HG03442 (cell line): Measurements from ENCODE around the gene EFEMP1.

Experiments used
- ATAC-seq: cut with Tn5 transposase; IDR thresholded peaks from one replicate; pipeline ENCODE4 v1.9.1; 2021; ENCODE audit warnings: mild to moderate bottlenecking, moderate library complexity; ENCODE audit not compliant: unreplicated experiment

EFEMP1 gene

GRCh38 chr2:55923091-55923981 lies at the start of gene EFEMP1:
TSS of gene EFEMP1 (minus strand) at chr2:55923782. CDS start at chr2:55922440, 1,342 bp downstream.
- peak; percentile 56 for ATAC-seq

GRCh38 chr2:55970500-55970899 lies 46.9 kb upstream of the EFEMP1 start:
- ATAC-seq, result no peak

GRCh38 chr2:55968941-55969340 lies 45.4 kb upstream of the EFEMP1 start:
- ATAC-seq, result no peak

- ATAC-seq, result no peak
Measured at GRCh38 chr2:55966401-55967118, 43.0 kb upstream of the EFEMP1 start.

- ATAC-seq, result no peak
Measured at GRCh38 chr2:55965966-55966365, 42.4 kb upstream of the EFEMP1 start.

- no peak for ATAC-seq
Measured at GRCh38 chr2:55965276-55965675, 41.7 kb upstream of the EFEMP1 start.

- ATAC-seq, result no peak
Measured at GRCh38 chr2:55962915-55963314, 39.3 kb upstream of the EFEMP1 start.

- ATAC-seq, result peak; percentile 45
Measured at GRCh38 chr2:55961318-55961911, 37.8 kb upstream of the EFEMP1 start.

- ATAC-seq, result no peak
Measured at GRCh38 chr2:55958756-55959155, 35.2 kb upstream of the EFEMP1 start.

GRCh38 chr2:55957142-55957541 lies 33.6 kb upstream of the EFEMP1 start:
- no peak for ATAC-seq

GRCh38 chr2:55954306-55955035 lies 30.9 kb upstream of the EFEMP1 start:
- no peak for ATAC-seq

GRCh38 chr2:55952415-55952814 lies 28.8 kb upstream of the EFEMP1 start:
- no peak for ATAC-seq

GRCh38 chr2:55951533-55951932 lies 28.0 kb upstream of the EFEMP1 start:
- no peak for ATAC-seq

- no peak for ATAC-seq
Measured at GRCh38 chr2:55949613-55950012, 26.0 kb upstream of the EFEMP1 start.

- no peak for ATAC-seq
Measured at GRCh38 chr2:55949211-55949610, 25.6 kb upstream of the EFEMP1 start.

GRCh38 chr2:55948176-55948923 lies 24.8 kb upstream of the EFEMP1 start:
- ATAC-seq, result no peak

- no peak for ATAC-seq
Measured at GRCh38 chr2:55947752-55948151, 24.2 kb upstream of the EFEMP1 start.

GRCh38 chr2:55946793-55947192 lies 23.2 kb upstream of the EFEMP1 start:
- ATAC-seq, result no peak

- ATAC-seq, result no peak
Measured at GRCh38 chr2:55943466-55943865, 19.9 kb upstream of the EFEMP1 start.

- no peak for ATAC-seq
Measured at GRCh38 chr2:55936351-55936750, 12.8 kb upstream of the EFEMP1 start.
